ENCODE results near the gene SPRED2. TPM values are rescaled to one million over a fixed set of nuclear protein-coding genes. Genes with fewer than 3 reads are reported as not detected.

The SPRED2 gene
- total and polyA plus RNA-seq, 2 of the 8 experiments (the other 6 are each of a cell fraction or from before 2014, with no cell fraction given): 15.3 to 22.5 TPM

GRCh38 chr2:65313126-65313953 is 119.1 kb downstream of the SPRED2 start (continued):
- TF ChIP-seq, protein P1, sequence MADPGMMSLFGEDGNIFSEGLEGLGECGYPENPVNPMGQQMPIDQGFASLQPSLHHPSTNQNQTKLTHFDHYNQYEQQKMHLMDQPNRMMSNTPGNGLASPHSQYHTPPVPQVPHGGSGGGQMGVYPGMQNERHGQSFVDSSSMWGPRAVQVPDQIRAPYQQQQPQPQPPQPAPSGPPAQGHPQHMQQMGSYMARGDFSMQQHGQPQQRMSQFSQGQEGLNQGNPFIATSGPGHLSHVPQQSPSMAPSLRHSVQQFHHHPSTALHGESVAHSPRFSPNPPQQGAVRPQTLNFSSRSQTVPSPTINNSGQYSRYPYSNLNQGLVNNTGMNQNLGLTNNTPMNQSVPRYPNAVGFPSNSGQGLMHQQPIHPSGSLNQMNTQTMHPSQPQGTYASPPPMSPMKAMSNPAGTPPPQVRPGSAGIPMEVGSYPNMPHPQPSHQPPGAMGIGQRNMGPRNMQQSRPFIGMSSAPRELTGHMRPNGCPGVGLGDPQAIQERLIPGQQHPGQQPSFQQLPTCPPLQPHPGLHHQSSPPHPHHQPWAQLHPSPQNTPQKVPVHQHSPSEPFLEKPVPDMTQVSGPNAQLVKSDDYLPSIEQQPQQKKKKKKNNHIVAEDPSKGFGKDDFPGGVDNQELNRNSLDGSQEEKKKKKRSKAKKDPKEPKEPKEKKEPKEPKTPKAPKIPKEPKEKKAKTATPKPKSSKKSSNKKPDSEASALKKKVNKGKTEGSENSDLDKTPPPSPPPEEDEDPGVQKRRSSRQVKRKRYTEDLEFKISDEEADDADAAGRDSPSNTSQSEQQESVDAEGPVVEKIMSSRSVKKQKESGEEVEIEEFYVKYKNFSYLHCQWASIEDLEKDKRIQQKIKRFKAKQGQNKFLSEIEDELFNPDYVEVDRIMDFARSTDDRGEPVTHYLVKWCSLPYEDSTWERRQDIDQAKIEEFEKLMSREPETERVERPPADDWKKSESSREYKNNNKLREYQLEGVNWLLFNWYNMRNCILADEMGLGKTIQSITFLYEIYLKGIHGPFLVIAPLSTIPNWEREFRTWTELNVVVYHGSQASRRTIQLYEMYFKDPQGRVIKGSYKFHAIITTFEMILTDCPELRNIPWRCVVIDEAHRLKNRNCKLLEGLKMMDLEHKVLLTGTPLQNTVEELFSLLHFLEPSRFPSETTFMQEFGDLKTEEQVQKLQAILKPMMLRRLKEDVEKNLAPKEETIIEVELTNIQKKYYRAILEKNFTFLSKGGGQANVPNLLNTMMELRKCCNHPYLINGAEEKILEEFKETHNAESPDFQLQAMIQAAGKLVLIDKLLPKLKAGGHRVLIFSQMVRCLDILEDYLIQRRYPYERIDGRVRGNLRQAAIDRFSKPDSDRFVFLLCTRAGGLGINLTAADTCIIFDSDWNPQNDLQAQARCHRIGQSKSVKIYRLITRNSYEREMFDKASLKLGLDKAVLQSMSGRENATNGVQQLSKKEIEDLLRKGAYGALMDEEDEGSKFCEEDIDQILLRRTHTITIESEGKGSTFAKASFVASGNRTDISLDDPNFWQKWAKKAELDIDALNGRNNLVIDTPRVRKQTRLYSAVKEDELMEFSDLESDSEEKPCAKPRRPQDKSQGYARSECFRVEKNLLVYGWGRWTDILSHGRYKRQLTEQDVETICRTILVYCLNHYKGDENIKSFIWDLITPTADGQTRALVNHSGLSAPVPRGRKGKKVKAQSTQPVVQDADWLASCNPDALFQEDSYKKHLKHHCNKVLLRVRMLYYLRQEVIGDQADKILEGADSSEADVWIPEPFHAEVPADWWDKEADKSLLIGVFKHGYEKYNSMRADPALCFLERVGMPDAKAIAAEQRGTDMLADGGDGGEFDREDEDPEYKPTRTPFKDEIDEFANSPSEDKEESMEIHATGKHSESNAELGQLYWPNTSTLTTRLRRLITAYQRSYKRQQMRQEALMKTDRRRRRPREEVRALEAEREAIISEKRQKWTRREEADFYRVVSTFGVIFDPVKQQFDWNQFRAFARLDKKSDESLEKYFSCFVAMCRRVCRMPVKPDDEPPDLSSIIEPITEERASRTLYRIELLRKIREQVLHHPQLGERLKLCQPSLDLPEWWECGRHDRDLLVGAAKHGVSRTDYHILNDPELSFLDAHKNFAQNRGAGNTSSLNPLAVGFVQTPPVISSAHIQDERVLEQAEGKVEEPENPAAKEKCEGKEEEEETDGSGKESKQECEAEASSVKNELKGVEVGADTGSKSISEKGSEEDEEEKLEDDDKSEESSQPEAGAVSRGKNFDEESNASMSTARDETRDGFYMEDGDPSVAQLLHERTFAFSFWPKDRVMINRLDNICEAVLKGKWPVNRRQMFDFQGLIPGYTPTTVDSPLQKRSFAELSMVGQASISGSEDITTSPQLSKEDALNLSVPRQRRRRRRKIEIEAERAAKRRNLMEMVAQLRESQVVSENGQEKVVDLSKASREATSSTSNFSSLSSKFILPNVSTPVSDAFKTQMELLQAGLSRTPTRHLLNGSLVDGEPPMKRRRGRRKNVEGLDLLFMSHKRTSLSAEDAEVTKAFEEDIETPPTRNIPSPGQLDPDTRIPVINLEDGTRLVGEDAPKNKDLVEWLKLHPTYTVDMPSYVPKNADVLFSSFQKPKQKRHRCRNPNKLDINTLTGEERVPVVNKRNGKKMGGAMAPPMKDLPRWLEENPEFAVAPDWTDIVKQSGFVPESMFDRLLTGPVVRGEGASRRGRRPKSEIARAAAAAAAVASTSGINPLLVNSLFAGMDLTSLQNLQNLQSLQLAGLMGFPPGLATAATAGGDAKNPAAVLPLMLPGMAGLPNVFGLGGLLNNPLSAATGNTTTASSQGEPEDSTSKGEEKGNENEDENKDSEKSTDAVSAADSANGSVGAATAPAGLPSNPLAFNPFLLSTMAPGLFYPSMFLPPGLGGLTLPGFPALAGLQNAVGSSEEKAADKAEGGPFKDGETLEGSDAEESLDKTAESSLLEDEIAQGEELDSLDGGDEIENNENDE (IDR thresholded peaks at IDR 0.05; ENCODE audit: insufficient replicate concordance, low read length): no peak
- no peak for TF ChIP-seq TAF1 (IDR thresholded peaks at IDR 0.05; ENCODE audit: low read depth, low read length)
- no peak for TF ChIP-seq TAF7 (optimal IDR thresholded peaks at IDR 0.05; ENCODE audit: borderline replicate concordance, low read depth, low read length)
- TF ChIP-seq SP2 (IDR thresholded peaks at IDR 0.05; ENCODE audit: low read length): no peak
- no peak for TF ChIP-seq TEAD4 (IDR thresholded peaks at IDR 0.05; ENCODE audit: low read depth, low read length)
- TF ChIP-seq SAP30 (IDR thresholded peaks at IDR 0.05; ENCODE audit: insufficient read depth, insufficient replicate concordance, low read length): no peak
- TF ChIP-seq POU5F1 (IDR thresholded peaks at IDR 0.05; ENCODE audit: low read depth, low read length): no peak
- no peak for TF ChIP-seq ASH2L (IDR thresholded peaks at IDR 0.05; ENCODE audit: low read length)
- no peak for TF ChIP-seq SP1 (IDR thresholded peaks at IDR 0.05; ENCODE audit: low read depth, low read length)
- no peak for TF ChIP-seq JUN (IDR thresholded peaks at IDR 0.05; ENCODE audit: low read depth, low read length)

All from H1 (cell line).